HG03139 (cell line): ENCODE data around the gene CSN3.

Source experiments
- ATAC-seq: cut with Tn5 transposase; IDR thresholded peaks from one replicate; pipeline ENCODE4 v1.9.1; 2021; ENCODE audit not compliant: unreplicated experiment

CSN3 gene

DNA sequence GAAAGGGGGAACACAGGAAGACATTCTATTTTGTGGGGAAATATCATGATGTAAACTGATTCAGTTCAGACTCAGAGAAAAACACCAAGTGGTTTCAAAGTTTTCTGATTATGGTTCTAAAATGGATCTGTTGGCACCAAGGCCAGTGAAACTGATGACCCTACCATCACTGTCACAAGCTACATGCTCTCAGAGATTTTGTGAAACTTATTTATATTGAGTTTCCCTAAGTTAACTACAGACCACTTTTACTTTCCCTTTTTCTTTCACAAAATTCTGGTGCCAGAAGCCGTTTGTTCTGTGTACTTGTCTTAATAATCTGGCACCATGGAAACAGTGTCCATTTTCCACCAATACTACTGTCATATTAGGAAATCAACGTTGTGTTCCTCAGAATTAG lies 48.9 kb downstream of the CSN3 start:
- no peak for ATAC-seq

DNA sequence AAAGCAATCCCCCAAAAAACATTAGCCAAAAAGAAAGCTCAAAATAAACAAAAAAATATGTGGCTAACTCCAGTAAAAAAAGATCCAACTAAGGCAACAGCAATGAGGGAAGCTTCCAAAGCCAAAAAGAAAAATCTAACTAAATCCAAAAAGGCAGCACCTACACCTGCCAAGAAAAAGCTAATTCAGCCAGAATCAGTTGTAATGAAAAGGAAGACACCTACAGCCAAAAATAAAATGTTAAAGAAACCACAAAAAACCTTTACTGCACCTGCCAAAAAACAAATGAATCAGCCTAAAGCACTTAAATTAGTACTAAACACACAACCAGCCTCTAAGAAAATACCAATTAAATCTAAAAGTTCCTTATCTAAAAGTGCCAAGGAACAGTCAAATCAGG lies 55.2 kb downstream of the CSN3 start:
- ATAC-seq: no peak

DNA sequence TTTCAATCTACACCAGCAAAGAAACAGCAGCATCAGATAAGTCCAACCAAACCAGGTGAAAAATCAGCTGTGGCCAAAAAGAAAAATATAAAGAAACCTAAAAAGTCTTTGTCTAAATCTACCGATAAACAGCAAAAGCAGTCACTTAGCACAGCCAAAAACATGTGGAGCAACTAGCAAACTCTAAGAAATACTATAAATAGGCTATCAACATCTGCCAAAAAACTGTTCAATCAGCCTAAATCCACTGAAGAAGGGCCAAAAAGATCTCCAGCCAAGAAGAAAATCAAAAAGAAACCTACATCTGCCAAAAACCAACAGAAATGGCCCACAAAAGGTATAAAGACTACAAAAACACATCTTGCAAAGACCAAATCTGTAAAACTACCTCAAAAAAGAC lies 55.7 kb downstream of the CSN3 start:
- ATAC-seq: no peak

DNA sequence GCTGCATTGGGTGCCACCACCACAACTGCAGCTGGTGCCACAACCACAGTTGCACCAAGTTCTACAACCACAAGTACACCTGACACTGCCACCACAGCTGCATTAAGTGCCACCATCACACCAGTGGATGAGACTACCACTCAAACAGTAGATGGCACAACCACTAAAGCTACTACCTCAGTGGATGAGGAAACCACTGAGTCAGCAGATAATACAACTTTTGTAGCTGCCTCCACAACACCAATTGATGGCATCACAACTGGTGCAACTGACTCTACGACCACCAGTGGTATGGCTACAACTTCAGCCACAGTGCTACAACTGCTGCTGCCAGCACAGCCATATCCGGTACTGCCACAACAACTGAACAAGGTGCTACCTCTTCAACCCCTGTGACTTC lies 57.2 kb downstream of the CSN3 start:
- ATAC-seq: no peak

DNA sequence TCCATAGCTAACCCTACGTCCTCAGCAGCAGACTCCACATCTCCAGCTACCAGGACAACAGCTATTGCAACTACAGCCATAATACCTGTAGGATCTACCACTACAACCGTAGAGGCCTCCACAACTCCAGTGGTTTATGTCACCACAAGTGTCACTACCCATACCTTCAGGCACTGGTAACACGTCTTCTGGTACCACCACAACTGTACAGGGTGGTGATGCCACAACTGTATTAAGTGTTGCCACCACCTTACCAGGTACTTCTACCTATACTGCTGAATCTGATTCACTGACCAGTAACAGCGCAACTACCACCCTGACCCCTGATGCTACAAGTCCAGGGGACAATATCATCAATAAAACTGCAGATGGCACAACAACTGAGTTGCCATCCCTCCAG lies 57.8 kb downstream of the CSN3 start:
- ATAC-seq: no peak
